ENCODE data around the gene GPATCH8. TPM values are rescaled to one million over a fixed set of nuclear protein-coding genes. Genes with fewer than 3 reads are reported as not detected.
A peak's percentile ranks its signal among the peaks of the same experiment; 100 is the strongest.

The GPATCH8 gene
- total and polyA plus RNA-seq, 10 of the 15 experiments (the other 5 are each of a cell fraction or from before 2014, with no cell fraction given) = 11.7 to 45.1 (median 21.3) TPM

DNA sequence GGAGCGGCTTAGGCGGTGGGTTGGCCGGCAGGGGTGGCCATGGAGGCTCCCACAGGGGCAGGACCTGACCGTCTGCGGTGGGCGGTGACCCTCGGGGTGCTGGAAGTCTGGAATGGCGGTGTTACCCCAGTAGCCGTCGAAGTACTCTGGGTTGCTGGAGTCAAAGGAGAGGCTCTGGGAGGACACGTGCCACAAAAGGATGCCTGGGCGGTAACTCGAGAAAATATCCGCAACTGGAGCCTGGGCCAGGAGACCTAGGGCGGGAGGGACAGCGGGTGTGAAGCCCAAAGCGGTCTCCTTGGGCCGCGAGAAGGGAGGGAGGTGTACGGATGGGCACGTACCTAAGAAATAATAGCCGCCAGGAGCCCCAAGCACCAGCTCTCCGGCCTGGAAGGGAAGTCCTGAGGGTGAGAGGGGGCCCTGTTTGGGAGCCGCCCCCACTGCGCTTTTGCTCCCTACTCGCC, 118.4 kb downstream of the GPATCH8 start:
- in situ Hi-C loops (cut with MboI) (no loop called here), intact Hi-C loops (cut with micrococcal nuclease; ENCODE audit: unreplicated experiment) (no loop called here)
- FAIRE-seq (no peak), ATAC-seq (no peak; the same call in 2 of the 3 replicates), DNase-seq (ENCODE audit: low read depth, low spot score) (no peak)
- H3K27ac ChIP-seq (ENCODE audit: control insufficient read depth, insufficient read depth) = no peak overlapping the region
- H4K20me1 ChIP-seq (ENCODE audit: control insufficient read depth, insufficient read depth) = no peaks in the 10 kb centered on the region
- H3K4me1 ChIP-seq (ENCODE audit: control insufficient read depth, insufficient read depth, low read length) = peaks cover 2% of the 10 kb centered on the region; the same call in 1 of the 2 replicates
- peak overlapping the region; percentile 84 for H2AFZ ChIP-seq (ENCODE audit: control insufficient read depth, low read depth, low read length)
- no peak for TF ChIP-seq NR2F1 (conservative IDR thresholded peaks at IDR 0.05)
- no peak for TF ChIP-seq RAD51 (IDR thresholded peaks at IDR 0.05)
- no peak for TF ChIP-seq TCF12 (IDR thresholded peaks at IDR 0.05; ENCODE audit: low read depth, low read length)
- TF ChIP-seq STAT3 (IDR thresholded peaks at IDR 0.05; ENCODE audit: low read depth, low read length) = no peak
- TF ChIP-seq HDAC2 (IDR thresholded peaks at IDR 0.05) = no peak
- TF ChIP-seq, protein P1, sequence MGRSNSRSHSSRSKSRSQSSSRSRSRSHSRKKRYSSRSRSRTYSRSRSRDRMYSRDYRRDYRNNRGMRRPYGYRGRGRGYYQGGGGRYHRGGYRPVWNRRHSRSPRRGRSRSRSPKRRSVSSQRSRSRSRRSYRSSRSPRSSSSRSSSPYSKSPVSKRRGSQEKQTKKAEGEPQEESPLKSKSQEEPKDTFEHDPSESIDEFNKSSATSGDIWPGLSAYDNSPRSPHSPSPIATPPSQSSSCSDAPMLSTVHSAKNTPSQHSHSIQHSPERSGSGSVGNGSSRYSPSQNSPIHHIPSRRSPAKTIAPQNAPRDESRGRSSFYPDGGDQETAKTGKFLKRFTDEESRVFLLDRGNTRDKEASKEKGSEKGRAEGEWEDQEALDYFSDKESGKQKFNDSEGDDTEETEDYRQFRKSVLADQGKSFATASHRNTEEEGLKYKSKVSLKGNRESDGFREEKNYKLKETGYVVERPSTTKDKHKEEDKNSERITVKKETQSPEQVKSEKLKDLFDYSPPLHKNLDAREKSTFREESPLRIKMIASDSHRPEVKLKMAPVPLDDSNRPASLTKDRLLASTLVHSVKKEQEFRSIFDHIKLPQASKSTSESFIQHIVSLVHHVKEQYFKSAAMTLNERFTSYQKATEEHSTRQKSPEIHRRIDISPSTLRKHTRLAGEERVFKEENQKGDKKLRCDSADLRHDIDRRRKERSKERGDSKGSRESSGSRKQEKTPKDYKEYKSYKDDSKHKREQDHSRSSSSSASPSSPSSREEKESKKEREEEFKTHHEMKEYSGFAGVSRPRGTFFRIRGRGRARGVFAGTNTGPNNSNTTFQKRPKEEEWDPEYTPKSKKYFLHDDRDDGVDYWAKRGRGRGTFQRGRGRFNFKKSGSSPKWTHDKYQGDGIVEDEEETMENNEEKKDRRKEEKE (IDR thresholded peaks at IDR 0.05) = no peak
- TF ChIP-seq BRCA1 (IDR thresholded peaks at IDR 0.05; ENCODE audit: low read depth, low read length) = no peak
- peak overlapping the region; percentile 75 for H3K4me3 ChIP-seq
- BruUV-seq (replicated peaks) = no TSS peak
- H3K9ac ChIP-seq (ENCODE audit: control insufficient read depth, insufficient read depth, low read length) = peak overlapping the region; percentile 46; the same call in 1 of the 2 replicates
- no peaks in the 10 kb centered on the region for H3K36me3 ChIP-seq (ENCODE audit: control insufficient read depth in 2 of 2, insufficient read depth in 2 of 2, low read length in 1 of 2)
- no peaks in the 10 kb centered on the region; a peak in 2 of 4 replicates for H3K27me3 ChIP-seq (replicated peaks in 1 of 2; ENCODE audit: control insufficient read depth in 2 of 2, insufficient read depth in 2 of 2, low read length in 1 of 2)
- POLR2A ChIA-PET = no interaction called here
- SMC1A ChIA-PET (ENCODE audit: uncharacterized antibody, unreplicated experiment) = no interaction called here
- H3K4me2 ChIP-seq (ENCODE audit: control insufficient read depth, insufficient read depth) = peak overlapping the region; percentile 86
- H3K9me3 ChIP-seq (replicated peaks; ENCODE audit: control insufficient read depth, insufficient read depth, low read length) = no peaks in the 10 kb centered on the region
- 26% methylated on average over 23 of the region's 26 CpGs for WGBS (ENCODE audit: insufficient coverage, insufficient replicate concordance, low lambda C conversion rate, missing lambda C conversion rate)
- CTCF ChIA-PET = interaction anchor here (1.0 kb wide), 1 partner anchor 138 kb away, joined by 4 read pairs; no protein-coding TSS in a partner anchor
- RAD21 ChIA-PET (ENCODE audit: unreplicated experiment) = no interaction called here
- H3K79me2 ChIP-seq (ENCODE audit: control insufficient read depth, insufficient read depth, low read length) = no peaks in the 10 kb centered on the region

Measured in GM12878 (cell line).